Hepatocyte (in vitro differentiated cells): ENCODE measurements around the gene BAZ2A. TPM values are rescaled to one million over a fixed set of nuclear protein-coding genes. Genes with fewer than 3 reads are reported as not detected.
A peak's percentile ranks its signal among the peaks of the same experiment; 100 is the strongest.

Experiments used
- DNase-seq: peaks from one replicate; pipeline ENCODE4 v3.0.0-alpha.2; 2016; ENCODE audit warnings: low spot score
- H2AFZ ChIP-seq: fragments of 200-600 bp; sonication (generic); 2 replicates; pipeline ENCODE4 v1.6.0; 2016; ENCODE audit warnings: antibody characterized with exemption, mild to moderate bottlenecking
- H3K27ac ChIP-seq: fragments of 200-600 bp; sonication (generic); 2 replicates; pipeline ENCODE4 v1.5.1; 2016; ENCODE audit warnings: mild to moderate bottlenecking
- H3K27me3 ChIP-seq: fragments of 200-600 bp; sonication (generic); 2 replicates; pipeline ENCODE4 v1.6.1; 2016
- H3K36me3 ChIP-seq: fragments of 200-600 bp; sonication (generic); replicated peaks from 2 replicates; pipeline ENCODE4 v1.5.1; 2016; ENCODE audit warnings: low read depth; ENCODE audit not compliant: insufficient read depth
- H3K4me1 ChIP-seq: fragments of 200-600 bp; sonication (generic); 2 replicates; pipeline ENCODE4 v1.5.1; 2016; ENCODE audit warnings: mild to moderate bottlenecking, moderate library complexity; ENCODE audit not compliant: insufficient read depth
- H3K4me2 ChIP-seq: fragments of 200-600 bp; sonication (generic); 2 replicates; pipeline ENCODE4 v1.6.0; 2016
- H3K4me3 ChIP-seq: fragments of 200-600 bp; sonication (generic); 2 replicates; pipeline ENCODE4 v1.5.1; 2016; ENCODE audit warnings: mild to moderate bottlenecking
- H3K79me2 ChIP-seq: fragments of 200-600 bp; sonication (generic); 2 replicates; pipeline ENCODE4 v1.6.0; 2017; ENCODE audit warnings: mild to moderate bottlenecking
- H3K9me2 ChIP-seq: fragments of 200-600 bp; sonication (generic); replicated peaks from 2 replicates; pipeline ENCODE4 v1.6.0; 2017; ENCODE audit warnings: mild to moderate bottlenecking; ENCODE audit not compliant: insufficient read depth
- H3K9me3 ChIP-seq: fragments of 200-600 bp; sonication (generic); 2 replicates; pipeline ENCODE4 v1.5.1; 2016; ENCODE audit warnings: low read depth, mild to moderate bottlenecking
- H4K20me1 ChIP-seq: fragments of 200-600 bp; sonication (generic); 2 replicates; pipeline ENCODE4 v1.6.0; 2016; ENCODE audit warnings: mild to moderate bottlenecking; ENCODE audit not compliant: insufficient read depth, poor library complexity, severe bottlenecking
- CTCF ChIP-seq: fragments of 200-600 bp; sonication (generic); IDR thresholded peaks from 2 replicates; pipeline ENCODE4 v1.5.1; 2016; ENCODE audit warnings: antibody characterized with exemption, mild to moderate bottlenecking; ENCODE audit not compliant: poor library complexity
- EZH2 ChIP-seq: fragments of 200-600 bp; sonication (generic); IDR thresholded peaks from 2 replicates; pipeline ENCODE4 v1.6.1; 2016; ENCODE audit warnings: antibody characterized with exemption, mild to moderate bottlenecking, borderline replicate concordance
- EZH2phosphoT487 ChIP-seq: fragments of 200-600 bp; sonication (generic); IDR thresholded peaks from one replicate; pipeline ENCODE4 v1.6.1; 2018; ENCODE audit warnings: antibody characterized with exemption, mild to moderate bottlenecking, low read depth, moderate library complexity; ENCODE audit not compliant: unreplicated experiment, severe bottlenecking
- WGBS: methylation state at CpG from one replicate; pipeline ENCODE4 v1.1.6; 2016; ENCODE audit warnings: low lambda C conversion rate; ENCODE audit errors: missing lambda C conversion rate; 5-methylcytosine and 5-hydroxymethylcytosine counted together
- polyA plus RNA-seq: library from polyadenylated mRNA; unstranded; fragments of >200 nt; fragmentation: Nextera tagmentation; extraction: Ambion mirVana; gene quantifications from 2 replicates; pipeline ENCODE4 v1.2.1, GENCODE V29; 2016
- total RNA-seq: library from RNA; depleted of rRNA; stranded (reverse); fragments of >200 nt; gene quantifications from 2 replicates; pipeline ENCODE4 v1.2.3, GENCODE V29; 2014

The BAZ2A gene
- total and polyA plus RNA-seq, 2 experiments from 2014 or later = 27.9 to 33.1 TPM

GRCh38 chr12:56574210-56574609 lies 55.9 kb downstream of the BAZ2A start:
- no peaks in the 10 kb centered on the region for H3K9me2 ChIP-seq

DNA sequence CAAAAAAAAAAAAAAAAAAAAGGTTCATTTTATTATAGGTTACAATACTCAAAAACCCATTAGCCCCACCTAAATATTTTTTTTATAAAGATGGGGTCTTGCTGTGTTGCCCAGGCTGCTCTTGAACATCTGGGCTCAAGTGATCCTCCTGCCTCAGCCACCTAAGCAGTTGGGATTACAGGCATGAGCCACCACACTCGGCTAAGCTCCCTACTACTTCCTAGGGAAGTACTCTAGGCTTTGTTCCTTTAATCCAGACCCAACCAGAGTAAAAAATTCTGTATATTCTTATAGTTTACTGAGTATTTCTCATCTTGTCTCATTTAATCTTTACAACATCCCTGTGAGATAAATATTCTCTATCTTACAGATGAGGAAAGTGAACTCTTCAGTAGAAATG lies 57.8 kb downstream of the BAZ2A start:
- Histone ChIP-seq H3K27ac (no peak overlapping the region), H3K4me1 (peaks cover 8% of the 10 kb centered on the region), H3K79me2 (no peaks in the 10 kb centered on the region), H3K9me3 (no peaks in the 10 kb centered on the region), H2AFZ (no peak overlapping the region), H3K36me3 (no peaks in the 10 kb centered on the region), H3K27me3 (no peaks in the 10 kb centered on the region), H3K9me2 (no peaks in the 10 kb centered on the region), H3K4me3 (no peak overlapping the region), H3K4me2 (no peak overlapping the region), H4K20me1 (no peaks in the 10 kb centered on the region)
- WGBS = 76% methylated on average over 1 of the region's 1 CpG
- DNase-seq = no peak
- no peak for TF ChIP-seq CTCF
- no peak for TF ChIP-seq EZH2
- TF ChIP-seq EZH2phosphoT487 = no peak

More at GRCh38 chr12:56574210-56574609, 55.9 kb downstream of the BAZ2A start:
- DNase-seq = no peak
- Histone ChIP-seq H3K27me3 (no peaks in the 10 kb centered on the region), H3K4me2 (no peak overlapping the region), H3K9me3 (no peaks in the 10 kb centered on the region), H4K20me1 (no peaks in the 10 kb centered on the region), H3K36me3 (no peaks in the 10 kb centered on the region), H3K4me1 (peaks cover 8% of the 10 kb centered on the region), H3K4me3 (no peak overlapping the region), H2AFZ (no peak overlapping the region), H3K27ac (no peak overlapping the region), H3K79me2 (no peaks in the 10 kb centered on the region)
- TF ChIP-seq CTCF (no peak), EZH2phosphoT487 (no peak), EZH2 (no peak)
- 82% methylated on average over 2 of the region's 2 CpGs for WGBS

DNA sequence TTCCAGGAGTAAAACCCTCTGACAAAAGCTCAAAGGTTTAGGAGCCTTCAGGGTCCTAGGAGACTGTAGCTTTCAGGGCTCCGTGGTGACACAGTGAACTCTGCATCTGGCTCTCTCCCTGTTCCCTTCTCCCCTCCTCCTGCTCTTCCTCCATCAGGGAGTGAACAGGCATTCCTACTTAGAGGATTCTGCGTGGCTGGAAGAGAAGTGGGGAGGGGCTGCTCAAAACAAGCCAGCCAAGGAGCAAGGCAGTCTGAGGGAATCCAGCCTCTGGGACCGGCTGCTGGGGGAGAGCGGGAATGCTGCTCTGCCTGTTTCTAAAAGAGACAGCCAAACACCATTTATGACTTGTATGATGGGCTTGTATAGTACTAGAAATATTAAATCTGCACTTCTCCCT lies 59.0 kb downstream of the BAZ2A start:
- Histone ChIP-seq H2AFZ (no peak overlapping the region), H3K4me2 (peak overlapping the region; percentile 11), H3K79me2 (no peaks in the 10 kb centered on the region), H3K36me3 (no peaks in the 10 kb centered on the region), H3K9me2 (no peaks in the 10 kb centered on the region), H3K27ac (peak overlapping the region; percentile 62), H3K27me3 (no peaks in the 10 kb centered on the region), H3K9me3 (no peaks in the 10 kb centered on the region), H3K4me1 (peaks cover 15% of the 10 kb centered on the region), H4K20me1 (no peaks in the 10 kb centered on the region), H3K4me3 (no peak overlapping the region)
- TF ChIP-seq CTCF (no peak), EZH2 (no peak), EZH2phosphoT487 (no peak)
- whole genome bisulfite sequencing = 37% methylated on average over 4 of the region's 4 CpGs
- DNase-seq = peak; percentile 39

- no peak for TF ChIP-seq EZH2
- no peak for TF ChIP-seq CTCF
- TF ChIP-seq EZH2phosphoT487 = no peak
- Histone ChIP-seq H3K27ac (no peak overlapping the region), H3K27me3 (no peaks in the 10 kb centered on the region), H3K36me3 (no peaks in the 10 kb centered on the region), H4K20me1 (no peaks in the 10 kb centered on the region), H2AFZ (no peak overlapping the region), H3K9me3 (no peaks in the 10 kb centered on the region), H3K4me2 (no peak overlapping the region), H3K79me2 (no peaks in the 10 kb centered on the region), H3K4me1 (peaks cover 18% of the 10 kb centered on the region), H3K4me3 (no peak overlapping the region), H3K9me2 (no peaks in the 10 kb centered on the region)
- 92% methylated on average over 1 of the region's 1 CpG for WGBS
- no peak for DNase-seq
These were observed 62.0 kb downstream of the BAZ2A start for GRCh38 chr12:56568146-56568545.
